OCI-LY1 (cell line): Measurements from ENCODE around the gene DLGAP4.

ENCODE experiments used
- H2AFZ ChIP-seq: fragments of 200-600 bp; sonication (generic), shearing (Covaris generic); 2 replicates; pipeline ENCODE4 v1.6.0; 2014; ENCODE audit warnings: antibody characterized with exemption, mild to moderate bottlenecking, low read length
- H3F3A ChIP-seq: fragments of 200-600 bp; sonication (generic), shearing (Covaris generic); 2 replicates; pipeline ENCODE4 v1.6.0; 2014; ENCODE audit warnings: mild to moderate bottlenecking, antibody characterized with exemption, low read length, moderate library complexity; ENCODE audit not compliant: insufficient read depth
- H3K27ac ChIP-seq: fragments of 200-600 bp; sonication (generic); 2 replicates; pipeline ENCODE4 v1.5.1; 2014; ENCODE audit warnings: low read length, mixed run types, mild to moderate bottlenecking, low read depth; ENCODE audit not compliant: poor library complexity, severe bottlenecking
- H3K27me3 ChIP-seq: fragments of 200-600 bp; sonication (generic); 2 replicates; pipeline ENCODE4 v1.6.0; 2014; ENCODE audit warnings: antibody characterized with exemption, mild to moderate bottlenecking, low read length, moderate library complexity; ENCODE audit not compliant: insufficient read depth
- H3K36me3 ChIP-seq: fragments of 200-600 bp; sonication (generic); 2 replicates; pipeline ENCODE4 v1.6.1; 2014; ENCODE audit warnings: mild to moderate bottlenecking, antibody characterized with exemption, low read length, moderate library complexity, mixed read lengths; ENCODE audit not compliant: insufficient read depth
- H3K4me1 ChIP-seq: fragments of 200-600 bp; sonication (generic); 2 replicates; pipeline ENCODE4 v1.5.1; 2014; ENCODE audit warnings: mild to moderate bottlenecking, low read length, moderate library complexity; ENCODE audit not compliant: insufficient read depth, severe bottlenecking
- H3K4me2 ChIP-seq: fragments of 200-600 bp; sonication (generic), shearing (Covaris generic); 2 replicates; pipeline ENCODE4 v1.6.1; 2014; ENCODE audit warnings: low read length
- H3K4me3 ChIP-seq: fragments of 200-600 bp; sonication (generic); 2 replicates; pipeline ENCODE4 v1.5.1; 2014; ENCODE audit warnings: low read length, low read depth, mild to moderate bottlenecking, mixed read lengths; ENCODE audit not compliant: poor library complexity, severe bottlenecking
- H3K79me2 ChIP-seq: fragments of 200-600 bp; shearing (Covaris generic); 2 replicates; pipeline ENCODE4 v1.6.1; 2016; ENCODE audit warnings: mixed run types, low read length, mixed read lengths; ENCODE audit not compliant: insufficient read depth
- H3K9ac ChIP-seq: fragments of 200-600 bp; sonication (generic), shearing (Covaris generic); 2 replicates; pipeline ENCODE4 v1.6.1; 2014; ENCODE audit warnings: mild to moderate bottlenecking, low read length, mixed read lengths
- H3K9me2 ChIP-seq: fragments of 200-600 bp; sonication (generic), shearing (Covaris generic); 2 replicates; pipeline ENCODE4 v1.6.1; 2014; ENCODE audit warnings: low read depth, mild to moderate bottlenecking, low read length, mixed read lengths
- H3K9me3 ChIP-seq: fragments of 200-600 bp; shearing (Covaris generic); 2 replicates; pipeline ENCODE4 v1.6.1; 2014; ENCODE audit warnings: low read length, mixed read lengths
- H4K20me1 ChIP-seq: fragments of 200-600 bp; sonication (generic), shearing (Covaris generic); 2 replicates; pipeline ENCODE4 v1.6.0; 2016; ENCODE audit warnings: mild to moderate bottlenecking, low read length; ENCODE audit not compliant: insufficient read depth
- EZH2 ChIP-seq: fragments of 200-600 bp; sonication (generic), shearing (Covaris generic); IDR thresholded peaks from 2 replicates; pipeline ENCODE4 v1.8.0; 2017; ENCODE audit warnings: borderline replicate concordance, mixed run types, mild to moderate bottlenecking, antibody characterized with exemption, low read length, moderate library complexity, mixed read lengths
- TF ChIP-seq, protein P1 (sequence below): fragments of 200-600 bp; sonication (generic), shearing (Covaris generic); IDR thresholded peaks from 2 replicates; pipeline ENCODE4 v1.5.1; 2017; ENCODE audit warnings: mild to moderate bottlenecking, antibody characterized with exemption, low read length, moderate library complexity, mixed read lengths

DLGAP4 gene

DNA sequence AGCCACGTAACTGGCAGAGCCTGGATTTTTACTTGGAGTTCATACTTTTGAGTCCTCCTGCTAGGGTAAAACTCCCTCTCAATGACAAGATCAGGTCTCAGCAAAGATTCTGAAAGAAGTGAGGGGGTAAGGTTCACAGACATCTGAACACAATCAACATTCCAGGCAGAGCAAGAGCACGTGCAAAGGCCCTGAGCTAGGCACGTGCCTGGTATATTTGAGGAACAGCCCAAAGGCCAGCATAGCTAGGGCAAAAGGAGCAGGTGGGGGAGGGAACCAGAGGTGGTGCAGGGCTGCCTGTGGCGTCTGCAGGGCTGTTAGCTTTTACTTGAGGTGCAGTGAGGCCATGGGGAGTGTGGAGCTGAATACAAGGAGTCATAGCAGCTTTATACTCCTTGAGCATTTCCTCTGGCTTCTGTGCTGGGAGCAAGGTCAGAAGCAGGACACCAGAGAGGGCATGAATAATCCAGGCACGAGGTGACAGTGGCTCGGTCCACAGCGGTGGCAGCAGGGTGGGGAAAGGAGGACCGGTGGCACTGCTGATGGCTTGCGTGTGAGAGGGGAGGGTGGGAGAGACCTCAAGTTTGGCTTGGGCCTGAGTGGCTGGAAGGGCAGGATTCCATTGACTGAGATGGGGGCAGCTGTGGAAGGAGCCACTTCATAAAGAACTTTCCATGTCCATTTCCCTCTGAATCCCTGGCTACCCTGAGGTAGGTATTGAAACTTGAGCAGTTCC, 57.0 kb downstream of the DLGAP4 start:
- Histone ChIP-seq H3K79me2 (no peaks in the 10 kb centered on the region), H3K9ac (no peak overlapping the region), H2AFZ (no peak overlapping the region), H3K4me1 (no peaks in the 10 kb centered on the region), H3K9me3 (no peaks in the 10 kb centered on the region), H3F3A (no peaks in the 10 kb centered on the region), H3K4me2 (no peak overlapping the region), H3K4me3 (no peak overlapping the region), H3K27me3 (no peaks in the 10 kb centered on the region), H3K27ac (no peak overlapping the region), H3K9me2 (no peaks in the 10 kb centered on the region), H3K36me3 (no peaks in the 10 kb centered on the region), H4K20me1 (no peaks in the 10 kb centered on the region)
- TF ChIP-seq, protein P1, sequence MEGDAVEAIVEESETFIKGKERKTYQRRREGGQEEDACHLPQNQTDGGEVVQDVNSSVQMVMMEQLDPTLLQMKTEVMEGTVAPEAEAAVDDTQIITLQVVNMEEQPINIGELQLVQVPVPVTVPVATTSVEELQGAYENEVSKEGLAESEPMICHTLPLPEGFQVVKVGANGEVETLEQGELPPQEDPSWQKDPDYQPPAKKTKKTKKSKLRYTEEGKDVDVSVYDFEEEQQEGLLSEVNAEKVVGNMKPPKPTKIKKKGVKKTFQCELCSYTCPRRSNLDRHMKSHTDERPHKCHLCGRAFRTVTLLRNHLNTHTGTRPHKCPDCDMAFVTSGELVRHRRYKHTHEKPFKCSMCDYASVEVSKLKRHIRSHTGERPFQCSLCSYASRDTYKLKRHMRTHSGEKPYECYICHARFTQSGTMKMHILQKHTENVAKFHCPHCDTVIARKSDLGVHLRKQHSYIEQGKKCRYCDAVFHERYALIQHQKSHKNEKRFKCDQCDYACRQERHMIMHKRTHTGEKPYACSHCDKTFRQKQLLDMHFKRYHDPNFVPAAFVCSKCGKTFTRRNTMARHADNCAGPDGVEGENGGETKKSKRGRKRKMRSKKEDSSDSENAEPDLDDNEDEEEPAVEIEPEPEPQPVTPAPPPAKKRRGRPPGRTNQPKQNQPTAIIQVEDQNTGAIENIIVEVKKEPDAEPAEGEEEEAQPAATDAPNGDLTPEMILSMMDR: no peak
- TF ChIP-seq EZH2: no peak

DNA sequence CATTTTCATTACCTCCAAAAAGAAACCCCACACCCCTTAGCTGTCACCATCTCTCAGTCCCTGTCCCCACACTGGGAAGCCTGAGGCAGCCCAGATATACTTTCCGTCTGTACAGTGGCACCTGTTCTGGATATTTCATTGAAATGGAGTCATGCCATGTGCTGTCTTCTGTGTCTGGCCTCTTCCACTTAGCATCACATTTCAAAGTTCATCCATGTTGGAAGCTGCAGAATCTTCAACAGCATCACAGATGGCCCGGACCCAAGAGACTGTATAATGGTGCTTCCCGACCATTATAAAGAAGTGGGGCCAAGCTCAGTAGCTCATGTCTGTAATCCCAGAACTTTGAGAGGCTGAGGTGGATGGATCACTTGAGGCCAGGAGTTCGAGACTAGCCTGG, 58.4 kb downstream of the DLGAP4 start:
- no peak overlapping the region for H3K27ac ChIP-seq
- H3K4me2 ChIP-seq: no peak overlapping the region
- H3K4me1 ChIP-seq: no peaks in the 10 kb centered on the region
- no peaks in the 10 kb centered on the region for H4K20me1 ChIP-seq
- H3K4me3 ChIP-seq: no peak overlapping the region
- H3K9me2 ChIP-seq: no peaks in the 10 kb centered on the region
- no peaks in the 10 kb centered on the region for H3K36me3 ChIP-seq
- H3K9ac ChIP-seq: no peak overlapping the region
- H3F3A ChIP-seq: no peaks in the 10 kb centered on the region
- TF ChIP-seq, protein P1: no peak
- TF ChIP-seq EZH2: no peak
- H3K27me3 ChIP-seq: no peaks in the 10 kb centered on the region
- H3K79me2 ChIP-seq: no peaks in the 10 kb centered on the region
- H2AFZ ChIP-seq: no peak overlapping the region
- H3K9me3 ChIP-seq: no peaks in the 10 kb centered on the region

DNA sequence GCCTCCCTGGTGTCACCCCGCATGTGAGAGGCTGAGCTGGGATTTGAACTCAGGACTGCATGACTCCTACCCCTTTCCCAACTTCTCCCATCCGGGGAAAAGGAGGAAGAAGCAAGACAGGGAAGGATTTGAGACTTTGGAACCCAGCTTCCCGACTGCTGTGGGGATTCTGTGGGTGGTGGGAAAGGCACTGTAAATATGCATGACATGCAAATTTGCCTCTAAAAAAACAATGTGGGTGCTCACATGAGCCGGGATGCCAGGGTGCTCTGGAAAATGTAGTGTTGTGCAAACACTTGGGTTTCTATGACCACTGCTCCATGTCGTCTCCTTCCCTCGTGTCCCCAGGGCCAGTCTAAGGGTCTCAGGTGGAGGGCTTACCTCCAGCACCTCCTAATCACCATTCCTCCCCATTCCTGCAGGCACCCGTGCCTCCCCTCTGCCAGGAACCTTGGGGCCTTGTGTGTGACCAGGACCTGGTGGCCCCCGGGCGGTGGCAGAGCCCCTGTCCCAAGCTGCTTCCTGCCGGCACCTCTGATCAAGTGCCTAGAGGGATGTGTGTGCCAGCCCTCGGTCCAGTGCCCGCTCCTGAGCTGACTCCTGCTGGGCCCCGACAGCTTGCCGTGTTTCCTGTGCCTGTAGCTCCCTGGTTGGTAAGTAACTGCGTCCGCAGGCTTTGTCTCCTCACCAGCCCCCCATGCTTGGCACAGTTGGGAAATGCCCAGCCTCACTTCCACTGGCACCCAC, 60.7 kb downstream of the DLGAP4 start:
- Histone ChIP-seq H2AFZ (no peak overlapping the region), H3K9ac (no peak overlapping the region), H3K79me2 (no peaks in the 10 kb centered on the region), H3F3A (no peaks in the 10 kb centered on the region), H4K20me1 (no peaks in the 10 kb centered on the region), H3K4me3 (no peak overlapping the region), H3K27me3 (no peaks in the 10 kb centered on the region), H3K4me1 (no peaks in the 10 kb centered on the region), H3K9me2 (no peaks in the 10 kb centered on the region), H3K27ac (no peak overlapping the region), H3K4me2 (no peak overlapping the region), H3K36me3 (no peaks in the 10 kb centered on the region), H3K9me3 (no peaks in the 10 kb centered on the region)
- TF ChIP-seq, protein P1: no peak
- no peak for TF ChIP-seq EZH2
